NT2/D1 (cell line): ENCODE data around the gene MSS51.

Source experiments
- YY1 ChIP-seq: IDR thresholded peaks from 2 replicates; pipeline ENCODE4 v1.6.1; 2011; ENCODE audit not compliant: insufficient read length, insufficient read depth
- ZNF274 ChIP-seq: IDR thresholded peaks from 2 replicates; pipeline ENCODE4 v1.6.1; 2011; ENCODE audit warnings: mild to moderate bottlenecking, low read depth, low read length

- TF ChIP-seq YY1: no peak
- TF ChIP-seq ZNF274: no peak
Observed at GRCh38 chr10:73426318-73426717, 7.0 kb downstream of the MSS51 start.
